Measurements from ENCODE around the gene EFCAB13.
A peak's percentile ranks its signal among the peaks of the same experiment; 100 is the strongest.

The EFCAB13 gene

DNA sequence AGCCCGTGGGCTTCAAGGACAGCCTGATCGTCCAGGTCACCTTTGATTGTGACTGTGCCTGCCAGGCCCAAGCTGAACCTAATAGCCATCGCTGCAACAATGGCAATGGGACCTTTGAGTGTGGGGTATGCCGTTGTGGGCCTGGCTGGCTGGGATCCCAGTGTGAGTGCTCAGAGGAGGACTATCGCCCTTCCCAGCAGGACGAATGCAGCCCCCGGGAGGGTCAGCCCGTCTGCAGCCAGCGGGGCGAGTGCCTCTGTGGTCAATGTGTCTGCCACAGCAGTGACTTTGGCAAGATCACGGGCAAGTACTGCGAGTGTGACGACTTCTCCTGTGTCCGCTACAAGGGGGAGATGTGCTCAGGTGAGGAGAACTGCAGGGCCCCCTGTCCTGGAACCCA lies 31.5 kb upstream of the EFCAB13 start:
- DNase-seq, result no peak

GRCh38 chr17:47295037-47295873 lies 28.5 kb upstream of the EFCAB13 start:
- no peak for DNase-seq

DNA sequence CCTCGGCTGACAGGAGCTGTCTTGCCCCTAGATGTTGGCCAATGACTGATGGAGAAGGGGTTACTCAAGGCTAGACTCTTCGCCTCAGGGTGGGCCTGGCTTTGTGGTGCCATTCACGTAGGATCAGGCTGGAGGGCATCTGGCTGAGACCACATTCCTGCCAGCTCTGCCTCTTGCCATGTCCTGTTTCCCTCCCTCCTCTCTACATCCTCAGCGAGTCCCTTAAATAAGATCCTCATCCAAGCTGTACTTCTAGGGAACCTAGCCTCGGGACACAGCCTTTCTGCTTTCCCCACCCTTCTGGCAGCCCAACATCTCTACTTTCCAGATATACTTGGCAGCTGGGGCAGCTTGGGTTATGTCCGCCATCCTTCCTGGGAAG lies 27.9 kb upstream of the EFCAB13 start:
- no peak for DNase-seq

GRCh38 chr17:47297661-47298400 lies 25.9 kb upstream of the EFCAB13 start:
- DNase-seq, result no peak

- no peak for DNase-seq
These were observed 25.0 kb upstream of the EFCAB13 start for GRCh38 chr17:47298712-47299111.

DNA sequence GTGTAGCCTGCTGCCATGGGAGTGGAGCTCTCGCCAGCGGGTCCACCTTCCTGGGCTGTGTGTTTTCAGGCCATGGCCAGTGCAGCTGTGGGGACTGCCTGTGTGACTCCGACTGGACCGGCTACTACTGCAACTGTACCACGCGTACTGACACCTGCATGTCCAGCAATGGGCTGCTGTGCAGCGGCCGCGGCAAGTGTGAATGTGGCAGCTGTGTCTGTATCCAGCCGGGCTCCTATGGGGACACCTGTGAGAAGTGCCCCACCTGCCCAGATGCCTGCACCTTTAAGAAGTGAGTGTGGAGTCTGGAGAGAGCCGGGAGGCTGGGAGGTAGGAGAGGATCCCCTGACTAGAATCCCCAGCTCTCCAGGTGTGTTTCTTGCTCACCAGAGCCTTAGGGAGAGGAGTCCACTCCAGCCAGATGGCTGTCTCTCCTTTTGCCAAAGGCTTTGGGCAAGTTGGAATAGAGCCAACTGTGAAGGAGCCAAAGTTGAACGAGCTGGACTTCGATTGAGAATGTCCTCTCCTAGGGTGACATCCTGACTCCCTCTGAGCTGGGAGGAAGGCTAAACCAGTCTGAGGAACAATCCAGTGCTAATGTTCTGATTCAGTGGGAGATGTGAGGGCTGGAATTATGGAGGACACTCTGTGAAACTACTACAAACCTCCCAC lies 24.4 kb upstream of the EFCAB13 start:
- no peak for DNase-seq

DNA sequence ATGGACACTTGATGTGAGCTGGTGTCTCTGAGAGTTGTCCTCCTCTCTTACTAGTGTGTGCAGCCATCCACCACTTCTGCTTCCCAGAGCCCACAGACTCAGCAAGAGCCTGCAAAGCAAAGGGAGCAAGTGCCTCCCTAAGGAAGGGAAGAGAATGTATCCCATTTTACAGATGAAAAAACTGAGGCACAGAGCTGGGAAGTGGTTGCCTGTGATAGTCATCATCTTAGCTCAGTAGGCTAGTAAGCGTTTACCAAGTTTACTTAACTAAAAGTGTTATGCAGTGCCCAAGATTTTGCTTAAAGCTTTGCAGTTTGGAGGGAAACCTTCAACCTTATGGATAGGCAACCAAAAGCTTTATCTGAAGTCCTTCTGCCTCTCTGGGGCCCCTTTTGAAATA lies 23.0 kb upstream of the EFCAB13 start:
- no peak for DNase-seq

- DNase-seq, result no peak
These were observed 22.6 kb upstream of the EFCAB13 start for GRCh38 chr17:47301161-47301560.

GRCh38 chr17:47301831-47302230 lies 21.9 kb upstream of the EFCAB13 start:
- DNase-seq, result no peak

- no peak for DNase-seq
These were observed 19.6 kb upstream of the EFCAB13 start for GRCh38 chr17:47304186-47304585.

- no peak for DNase-seq
These were observed 18.3 kb upstream of the EFCAB13 start for GRCh38 chr17:47305302-47305923.

- DNase-seq, result peak in 1 of 2 experiments; percentile 22
These were observed 13.5 kb upstream of the EFCAB13 start for GRCh38 chr17:47310186-47310733.

- DNase-seq, result no peak
These were observed 12.3 kb upstream of the EFCAB13 start for GRCh38 chr17:47311420-47311819.

DNA sequence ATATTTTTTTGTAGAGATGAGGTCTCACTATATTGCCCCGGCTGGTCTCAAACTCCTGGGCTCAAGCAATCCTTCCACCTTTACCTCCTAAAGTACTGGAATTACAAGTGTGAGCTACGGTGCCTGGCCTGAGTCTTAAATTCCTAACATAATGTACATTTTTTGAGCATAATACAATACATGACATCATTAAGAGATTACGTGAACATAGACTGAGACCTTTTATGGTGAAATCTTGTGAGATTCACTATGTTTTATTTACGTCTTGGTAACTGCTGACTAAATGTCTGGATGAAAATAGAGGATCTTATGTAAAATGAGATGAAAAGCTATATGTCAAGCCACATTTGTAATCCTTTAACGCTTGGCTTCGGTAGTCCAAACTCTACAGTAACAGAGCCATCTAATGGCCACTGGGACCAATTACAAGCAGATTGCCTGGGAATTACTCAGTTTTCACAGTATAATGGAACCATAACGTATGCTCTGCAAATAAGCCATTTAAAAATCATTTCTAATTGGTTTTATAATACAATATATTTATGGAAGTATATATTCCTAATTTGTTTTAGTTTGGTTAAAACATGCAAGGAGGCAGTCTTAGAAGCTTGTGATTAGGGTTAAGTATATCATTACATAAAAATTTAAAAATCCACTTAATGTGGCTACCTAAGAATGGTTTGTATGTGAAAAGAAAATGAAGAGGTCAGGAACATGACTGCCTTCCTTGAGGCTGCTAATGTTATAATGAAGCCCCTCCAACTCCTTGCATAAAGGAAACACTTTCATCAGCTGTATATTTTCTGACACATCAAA lies 8.1 kb upstream of the EFCAB13 start:
- peak; percentile 43 to 77 for DNase-seq

- DNase-seq, result no peak
These were observed 7.4 kb upstream of the EFCAB13 start for GRCh38 chr17:47316311-47316710.

GRCh38 chr17:47317119-47317518 lies 6.6 kb upstream of the EFCAB13 start:
- no peak for DNase-seq

DNA sequence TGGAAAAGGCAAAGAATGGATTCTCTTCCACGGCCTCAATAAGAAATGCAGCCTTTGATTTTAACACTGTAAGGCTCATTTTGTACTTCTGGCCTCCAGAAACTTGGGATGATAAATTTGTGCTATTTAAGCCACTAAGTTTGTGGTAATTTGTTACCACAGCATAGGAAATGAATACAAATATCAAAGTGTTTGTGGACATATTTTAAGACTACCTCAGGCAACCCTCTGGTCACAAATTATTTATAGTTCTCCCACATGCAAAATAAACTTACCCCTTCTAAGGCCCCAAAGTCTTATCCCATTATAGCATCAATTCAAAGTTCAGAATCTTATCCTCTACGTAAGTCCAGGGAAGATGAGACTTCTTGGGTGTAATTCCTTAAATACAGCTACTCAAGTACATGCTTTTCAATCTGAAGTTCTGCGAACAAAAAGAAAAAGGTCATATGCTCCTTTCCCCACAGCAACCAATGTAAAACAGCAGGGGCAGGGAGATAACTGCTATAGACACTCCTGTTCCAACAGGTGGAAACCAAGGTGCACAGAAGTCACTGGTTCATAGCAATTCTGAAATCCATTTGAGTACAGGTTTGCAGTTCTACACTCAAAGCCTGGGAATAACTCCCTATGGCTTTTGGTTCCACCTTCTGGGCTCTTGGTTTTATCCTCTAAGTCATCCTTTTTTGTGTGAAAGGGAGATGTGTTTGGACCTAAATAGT lies 5.4 kb upstream of the EFCAB13 start:
- no peak for DNase-seq

- no peak for DNase-seq
These were observed 2.8 kb upstream of the EFCAB13 start for GRCh38 chr17:47320879-47321502.

DNA sequence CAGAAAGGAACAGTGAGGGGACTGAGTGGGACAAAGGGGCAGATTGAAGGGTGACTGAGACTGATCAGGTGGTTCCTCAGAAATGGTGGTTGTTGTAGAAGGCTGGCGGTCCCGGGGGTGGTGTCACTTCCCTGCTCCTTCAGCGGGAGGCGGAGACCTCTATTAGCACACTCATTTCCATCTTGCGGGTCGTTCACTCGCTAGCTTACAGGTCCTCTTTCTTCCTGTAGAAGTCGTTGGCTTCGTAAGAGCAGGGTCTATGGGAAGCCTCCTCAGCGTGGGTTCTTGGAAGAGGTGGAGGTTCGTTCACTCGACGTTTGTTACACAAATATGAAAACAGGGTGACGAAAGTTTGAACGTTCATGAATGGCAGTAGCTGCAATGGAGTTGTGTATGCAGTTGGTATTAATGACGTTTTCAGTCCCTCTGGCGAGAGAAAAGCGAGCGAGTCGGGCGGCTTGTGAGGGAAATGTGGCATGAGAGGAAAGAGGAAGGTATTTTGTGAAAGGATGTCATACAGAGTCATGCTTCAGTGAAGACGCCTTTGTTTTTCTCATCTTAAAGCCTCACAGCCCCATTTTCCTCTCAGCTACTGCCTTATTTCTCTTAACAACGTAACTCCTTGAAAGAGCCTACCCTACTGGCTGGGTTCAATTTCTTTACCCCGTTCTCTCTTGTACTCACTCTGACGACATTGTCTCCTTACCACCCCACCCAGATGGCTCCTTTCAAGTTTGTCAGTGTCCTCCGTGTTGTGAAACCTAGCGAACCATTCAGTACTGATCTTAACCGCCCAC lies 667 bp downstream of the EFCAB13 start:
- DNase-seq, result peak in 1 of 2 experiments; percentile 22

GRCh38 chr17:47325176-47325575 lies 1.4 kb downstream of the EFCAB13 start:
- DNase-seq, result no peak
